Stomach smooth muscle (tissue), 2 donors: ENCODE results near the gene POM121L12.

ENCODE experiments used
- H3K27ac ChIP-seq: one replicate; pipeline ENCODE4 v1.7.0; 2013; ENCODE audit warnings: mild to moderate bottlenecking, low read length, inconsistent platforms
- H3K27me3 ChIP-seq, 2 donors: one replicate each; pipeline ENCODE4 v1.7.0; 2013; ENCODE audit warnings: low read length in 2 of 2; ENCODE audit not compliant: insufficient read depth in 2 of 2, control insufficient read depth in 1 of 2
- H3K36me3 ChIP-seq, 2 donors: one replicate each; pipeline ENCODE4 v1.7.0; 2013; ENCODE audit warnings: low read length in 2 of 2; ENCODE audit not compliant: control insufficient read depth in 2 of 2, insufficient read depth in 2 of 2
- H3K4me1 ChIP-seq: one replicate; pipeline ENCODE4 v1.7.0; 2013; ENCODE audit warnings: low read length; ENCODE audit not compliant: control insufficient read depth, insufficient read depth
- H3K4me3 ChIP-seq, 2 donors: one replicate each; pipeline ENCODE4 v1.7.0; 2013; ENCODE audit warnings: low read length in 2 of 2
- H3K9ac ChIP-seq, 2 donors: one replicate each; pipeline ENCODE4 v1.7.0; 2013; ENCODE audit warnings: low read length in 2 of 2, mild to moderate bottlenecking in 1 of 2
- H3K9me3 ChIP-seq, 2 donors: one replicate each; pipeline ENCODE4 v1.7.0; 2013; ENCODE audit warnings: low read length in 2 of 2; ENCODE audit not compliant: control insufficient read depth in 2 of 2
- donor health status: healthy.
- donor health status: Pancreatic carcinoma.

Gene POM121L12

DNA sequence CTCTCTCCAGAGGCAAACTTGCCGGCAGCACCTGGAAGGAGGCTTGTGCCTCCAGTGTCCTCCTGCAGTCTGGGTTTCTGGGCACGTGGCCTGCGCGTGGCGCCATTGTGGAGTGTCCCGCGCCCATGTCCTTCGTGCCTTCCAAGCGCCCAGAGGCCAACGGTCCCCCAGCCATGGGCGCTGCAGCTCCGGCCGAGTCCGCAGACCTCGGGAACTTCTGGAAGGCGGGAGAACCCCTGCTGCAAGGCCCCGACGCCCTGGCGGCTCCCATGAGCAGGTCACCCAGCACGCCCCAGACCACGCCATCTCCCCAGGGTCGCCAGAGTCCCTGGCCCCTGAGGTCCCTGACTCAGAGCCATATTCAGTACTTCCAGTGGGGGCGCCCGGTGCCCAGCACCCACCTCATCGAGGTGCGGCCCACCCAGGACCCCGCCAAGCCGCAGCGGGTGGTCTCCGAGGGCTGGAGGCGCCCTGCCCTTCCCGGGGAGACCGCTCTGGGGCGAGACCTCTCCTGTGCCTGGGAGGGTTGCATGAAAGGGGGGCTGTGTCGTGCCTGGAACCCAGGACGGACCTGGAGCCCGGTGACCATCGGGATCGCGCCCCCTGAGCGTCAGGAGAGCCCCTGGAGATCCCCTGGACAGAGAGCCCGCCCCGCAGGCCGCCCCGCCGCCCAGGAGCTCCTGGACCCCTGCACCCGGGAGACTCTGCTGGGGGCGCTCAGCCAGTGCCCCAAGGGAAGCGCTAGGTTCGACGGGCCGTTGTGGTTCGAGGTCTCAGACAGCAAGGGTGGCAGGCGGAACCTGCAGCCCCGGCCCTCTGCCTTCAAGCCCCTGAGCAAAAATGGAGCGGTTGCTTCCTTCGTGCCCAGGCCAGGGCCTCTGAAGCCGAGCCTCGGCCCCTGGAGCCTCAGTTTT lies at the start of gene POM121L12:
Gene POM121L12, plus strand, starts transcription at position 135 of the 914 bp plus-strand sequence. Its CDS starts 39 bp downstream, at position 174.
- Histone ChIP-seq H3K36me3 (no peaks in the 10 kb centered on the region), H3K9me3 (no peaks in the 10 kb centered on the region), H3K4me1 (no peaks in the 10 kb centered on the region), H3K27ac (no peak within 1 kb of the TSS), H3K9ac (no peak within 1 kb of the TSS), H3K27me3 (no peaks in the 10 kb centered on the region), H3K4me3 (no peak within 1 kb of the TSS)

DNA sequence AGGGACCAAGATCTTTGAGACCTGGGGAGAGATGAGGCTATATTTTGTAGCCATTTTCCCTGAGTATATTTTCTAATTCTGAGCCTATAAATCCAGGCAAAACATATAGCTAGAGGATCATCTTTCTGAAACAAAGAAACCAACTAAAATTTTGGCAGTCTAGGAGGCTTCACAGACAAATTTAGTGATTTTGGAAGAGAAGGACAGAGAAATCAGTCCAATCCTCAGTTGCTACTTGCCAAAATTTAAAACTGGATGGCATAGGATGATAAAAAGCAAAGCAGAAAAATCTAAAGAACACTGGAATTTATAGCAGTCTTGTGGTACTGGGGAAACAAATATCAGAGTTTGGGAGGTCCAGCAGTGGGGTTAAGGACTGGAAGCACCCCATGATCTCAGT lies 43.4 kb upstream of the POM121L12 start:
- Histone ChIP-seq H3K4me1 (no peaks in the 10 kb centered on the region), H3K9me3 (no peaks in the 10 kb centered on the region), H3K36me3 (no peaks in the 10 kb centered on the region), H3K27ac (no peak overlapping the region), H3K27me3 (no peaks in the 10 kb centered on the region), H3K9ac (no peak overlapping the region), H3K4me3 (no peak overlapping the region)

- Histone ChIP-seq H3K36me3 (no peaks in the 10 kb centered on the region), H3K27me3 (no peaks in the 10 kb centered on the region), H3K27ac (no peak overlapping the region), H3K9me3 (no peaks in the 10 kb centered on the region), H3K4me1 (no peaks in the 10 kb centered on the region), H3K4me3 (no peak overlapping the region), H3K9ac (no peak overlapping the region)
These were observed 42.8 kb upstream of the POM121L12 start for GRCh38 chr7:52992479-52993162.

- no peaks in the 10 kb centered on the region for H3K36me3 ChIP-seq
- H3K27ac ChIP-seq, result no peak overlapping the region
- H3K4me3 ChIP-seq, result no peak overlapping the region
- H3K4me1 ChIP-seq, result no peaks in the 10 kb centered on the region
- H3K9ac ChIP-seq, result no peak overlapping the region
- no peaks in the 10 kb centered on the region for H3K27me3 ChIP-seq
- no peaks in the 10 kb centered on the region for H3K9me3 ChIP-seq
These were observed 39.8 kb upstream of the POM121L12 start for GRCh38 chr7:52995676-52996075.

- no peak overlapping the region for H3K4me3 ChIP-seq
- no peaks in the 10 kb centered on the region for H3K27me3 ChIP-seq
- peaks cover 0 to 4% of the 10 kb centered on the region in 2 donors for H3K9me3 ChIP-seq
- no peak overlapping the region for H3K9ac ChIP-seq
- H3K27ac ChIP-seq, result no peak overlapping the region
- H3K36me3 ChIP-seq, result no peaks in the 10 kb centered on the region
- H3K4me1 ChIP-seq, result no peaks in the 10 kb centered on the region
These were observed 34.2 kb upstream of the POM121L12 start for GRCh38 chr7:53001221-53001620.

DNA sequence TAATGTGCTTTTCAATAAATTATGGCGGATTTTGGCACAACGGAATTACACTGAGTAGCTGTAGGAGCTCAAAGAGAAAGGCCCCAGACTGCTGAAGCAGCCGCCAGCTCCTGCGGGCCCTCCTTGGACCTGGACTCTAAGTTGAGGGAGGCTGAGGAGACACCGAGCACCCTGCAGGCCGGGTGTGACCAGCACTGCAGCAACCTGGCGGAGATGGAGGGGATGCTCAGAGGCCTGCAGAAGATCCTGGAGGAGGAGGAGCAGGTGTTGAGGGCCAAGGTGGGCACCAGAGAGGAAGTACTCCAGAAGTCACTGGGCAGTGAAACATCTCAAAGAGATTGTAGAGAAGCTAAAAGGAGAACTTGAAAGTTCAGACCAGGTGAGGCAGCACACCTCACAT lies 33.0 kb upstream of the POM121L12 start:
- no peak overlapping the region for H3K9ac ChIP-seq
- no peak overlapping the region for H3K27ac ChIP-seq
- H3K4me3 ChIP-seq, result no peak overlapping the region
- H3K9me3 ChIP-seq, result peaks cover 0 to 4% of the 10 kb centered on the region in 2 donors
- H3K36me3 ChIP-seq, result no peaks in the 10 kb centered on the region
- no peaks in the 10 kb centered on the region for H3K4me1 ChIP-seq
- H3K27me3 ChIP-seq, result no peaks in the 10 kb centered on the region

DNA sequence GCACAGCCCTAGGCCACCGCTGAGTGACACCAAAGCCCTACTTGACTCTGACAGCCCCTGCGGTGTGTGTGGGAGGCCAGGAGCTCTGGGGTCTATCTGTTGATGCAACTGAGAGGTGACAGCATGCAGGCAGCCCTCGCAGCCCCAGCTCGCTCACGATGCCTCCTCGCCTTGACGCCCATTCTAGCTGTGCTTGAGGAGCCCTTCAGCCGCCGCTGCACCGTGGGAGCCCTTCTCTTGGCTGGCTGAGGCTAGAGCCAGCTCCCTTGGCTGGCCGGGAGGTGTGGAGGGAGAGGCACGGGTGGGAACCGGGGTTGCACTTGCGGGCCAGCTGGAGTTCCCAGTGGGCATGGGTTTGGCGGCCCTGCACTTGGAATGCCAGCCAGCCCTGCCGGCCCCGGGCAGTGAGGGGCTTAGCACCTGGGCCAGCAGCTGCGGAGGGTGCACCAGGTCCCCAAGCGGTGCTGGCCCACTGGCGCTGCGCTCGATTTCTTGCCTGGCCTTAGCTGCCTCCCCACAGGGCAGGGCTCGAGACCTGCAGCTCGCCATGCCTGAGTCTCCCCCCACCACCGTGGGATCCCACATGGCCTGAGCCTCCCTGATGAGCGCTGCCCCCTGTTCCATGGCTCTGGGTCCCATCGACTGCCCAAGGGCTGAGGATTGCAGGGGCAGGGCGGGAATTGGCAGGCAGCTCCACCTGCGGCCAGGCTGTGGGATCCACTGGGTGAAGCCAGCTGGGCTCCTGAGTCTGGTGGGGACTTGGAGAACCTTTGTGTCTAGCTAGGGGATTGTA lies 31.6 kb upstream of the POM121L12 start:
- H3K9ac ChIP-seq, result no peak overlapping the region
- no peaks in the 10 kb centered on the region for H3K36me3 ChIP-seq
- H3K9me3 ChIP-seq, result peaks cover 0 to 4% of the 10 kb centered on the region in 2 donors
- H3K27ac ChIP-seq, result no peak overlapping the region
- no peaks in the 10 kb centered on the region for H3K27me3 ChIP-seq
- H3K4me3 ChIP-seq, result no peak overlapping the region
- no peaks in the 10 kb centered on the region for H3K4me1 ChIP-seq

GRCh38 chr7:53013925-53014324 lies 21.5 kb upstream of the POM121L12 start:
- Histone ChIP-seq H3K27me3 (no peaks in the 10 kb centered on the region), H3K9ac (no peak overlapping the region), H3K36me3 (no peaks in the 10 kb centered on the region), H3K9me3 (peaks cover 0 to 4% of the 10 kb centered on the region in 2 donors), H3K27ac (no peak overlapping the region), H3K4me3 (no peak overlapping the region), H3K4me1 (no peaks in the 10 kb centered on the region)

GRCh38 chr7:53015463-53015862 lies 20.0 kb upstream of the POM121L12 start:
- Histone ChIP-seq H3K27ac (no peak overlapping the region), H3K27me3 (no peaks in the 10 kb centered on the region), H3K9me3 (peaks cover 0 to 4% of the 10 kb centered on the region in 2 donors), H3K36me3 (no peaks in the 10 kb centered on the region), H3K9ac (no peak overlapping the region), H3K4me3 (no peak overlapping the region), H3K4me1 (no peaks in the 10 kb centered on the region)

DNA sequence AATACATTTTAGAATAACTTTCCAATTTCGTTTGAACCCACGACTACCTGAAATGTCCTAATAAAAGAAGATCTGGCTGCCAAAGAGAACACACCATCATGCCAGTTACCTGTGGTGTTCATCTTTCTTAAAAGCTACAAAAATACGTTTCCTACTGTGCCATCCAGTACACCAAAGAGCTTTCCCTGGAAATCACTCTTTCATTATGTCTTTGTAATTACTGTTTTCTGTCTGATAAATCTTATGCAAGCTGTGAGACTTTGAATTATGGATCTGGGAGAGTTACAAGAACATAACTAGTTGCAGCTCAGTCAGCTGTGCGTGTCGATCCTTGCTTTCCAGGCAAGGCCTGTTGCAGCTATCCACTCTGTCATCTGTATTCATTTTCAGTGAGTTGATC lies 12.5 kb upstream of the POM121L12 start:
- Histone ChIP-seq H3K36me3 (no peaks in the 10 kb centered on the region), H3K27ac (no peak overlapping the region), H3K9ac (no peak overlapping the region), H3K27me3 (no peaks in the 10 kb centered on the region), H3K4me3 (no peak overlapping the region), H3K4me1 (no peaks in the 10 kb centered on the region), H3K9me3 (no peaks in the 10 kb centered on the region)
